Daoy (cell line): Measurements from ENCODE around the gene CD226. TPM values are rescaled to one million over a fixed set of nuclear protein-coding genes. Genes with fewer than 3 reads are reported as not detected.
"Not testable (repeated sequence)": the region's sequence is repeated elsewhere in the genome, so short reads cannot be mapped to it uniquely, and the experiment has no call there.

ENCODE experiments used
- DNase-seq: peaks from one replicate; pipeline ENCODE4 v3.0.0-alpha.2; 2015; ENCODE audit warnings: low read depth
- total RNA-seq: library from RNA; depleted of rRNA; stranded (reverse); fragments of >200 nt; shearing (Covaris generic); gene quantifications from 2 replicates; pipeline ENCODE4 v1.2.3, GENCODE V29; 2014

The CD226 gene
- total RNA-seq, 1 experiment from 2014 or later = 0.91 TPM

- no peak for DNase-seq
Observed at GRCh38 chr18:69908838-69909237, 38.8 kb downstream of the CD226 start.

- no peak for DNase-seq
Observed at GRCh38 chr18:69906765-69907164, 40.9 kb downstream of the CD226 start.

- no peak for DNase-seq
Observed at GRCh38 chr18:69900941-69901340, 46.7 kb downstream of the CD226 start.

GRCh38 chr18:69899154-69899923 is 48.3 kb downstream of the CD226 start:
- DNase-seq = not testable (repeated sequence)

- DNase-seq = peak; percentile 4
Observed at GRCh38 chr18:69898241-69898861, 49.3 kb downstream of the CD226 start.

DNA sequence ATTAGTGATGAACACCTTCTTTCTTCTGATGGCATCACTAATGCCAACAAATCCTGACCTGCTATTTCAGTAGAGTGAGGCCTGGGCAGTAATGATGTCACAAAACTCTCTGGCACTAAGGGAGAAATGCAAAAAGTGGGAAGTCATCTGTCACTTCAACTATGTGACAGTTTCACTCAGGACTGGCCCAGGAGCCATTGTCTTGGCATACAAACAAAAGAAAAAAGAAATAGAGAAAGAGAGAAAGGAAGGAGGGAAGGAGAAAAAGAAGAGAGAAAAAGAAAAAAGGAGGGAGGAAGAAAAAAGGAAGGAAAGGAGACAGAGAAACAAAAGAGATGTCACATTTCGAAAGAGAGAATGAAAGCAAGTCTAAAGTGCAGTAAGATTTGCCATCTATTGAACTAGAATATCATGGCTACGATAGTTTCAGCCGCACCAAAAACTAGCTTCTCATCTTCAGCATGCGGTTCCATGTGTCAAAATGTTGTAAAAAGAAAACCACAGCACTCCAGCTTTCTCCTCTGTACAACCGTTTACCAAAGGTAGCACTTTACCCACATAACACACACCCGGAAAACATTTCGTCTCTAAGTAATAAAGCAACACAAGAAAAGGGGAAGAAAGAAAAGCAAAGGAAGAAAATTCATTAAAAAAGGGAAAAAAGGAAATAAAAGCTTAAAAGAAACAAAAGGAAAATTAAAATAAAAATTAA is 50.1 kb downstream of the CD226 start:
- DNase-seq = no peak

GRCh38 chr18:69895066-69896047 is 52.3 kb downstream of the CD226 start:
- DNase-seq = no peak

DNA sequence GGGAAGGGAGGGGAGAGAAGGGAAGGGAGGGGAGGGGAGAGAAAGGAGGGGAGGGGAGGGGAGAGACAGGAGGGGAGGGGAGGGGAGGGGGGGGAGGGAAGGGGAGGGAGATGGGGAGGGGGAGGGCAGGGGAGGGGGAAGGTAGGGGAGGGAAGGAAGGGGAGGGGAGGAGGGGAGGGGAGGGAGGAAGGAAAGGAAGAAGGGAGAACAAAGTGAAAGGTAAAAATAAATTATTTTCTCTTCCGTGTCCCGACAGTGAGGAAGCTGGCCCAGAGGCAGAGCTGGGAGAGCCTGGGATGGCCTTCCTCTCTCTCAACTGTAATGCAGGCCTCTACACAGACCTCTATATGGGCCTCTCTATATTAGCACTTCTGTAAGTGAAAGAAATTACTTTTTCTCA is 53.2 kb downstream of the CD226 start:
- no peak for DNase-seq

DNA sequence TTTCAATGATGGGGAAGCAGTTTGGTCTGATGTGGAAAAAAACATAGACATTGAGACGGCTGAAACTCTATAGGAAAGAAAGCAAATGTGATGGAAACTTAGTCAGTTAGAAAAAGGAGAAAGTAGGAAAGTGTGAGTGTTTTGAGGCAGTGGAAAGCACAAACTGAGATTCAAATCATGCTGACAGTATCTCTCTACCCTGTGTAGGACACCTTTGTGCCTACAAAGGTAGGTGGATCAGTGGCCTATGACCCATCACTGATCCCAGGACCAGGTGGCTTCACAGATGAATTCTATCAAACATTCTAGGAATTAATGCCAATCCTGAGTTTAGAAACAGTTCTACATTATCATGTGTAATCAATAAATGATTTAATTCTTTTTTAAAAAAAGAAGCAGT is 57.1 kb downstream of the CD226 start:
- no peak for DNase-seq

DNA sequence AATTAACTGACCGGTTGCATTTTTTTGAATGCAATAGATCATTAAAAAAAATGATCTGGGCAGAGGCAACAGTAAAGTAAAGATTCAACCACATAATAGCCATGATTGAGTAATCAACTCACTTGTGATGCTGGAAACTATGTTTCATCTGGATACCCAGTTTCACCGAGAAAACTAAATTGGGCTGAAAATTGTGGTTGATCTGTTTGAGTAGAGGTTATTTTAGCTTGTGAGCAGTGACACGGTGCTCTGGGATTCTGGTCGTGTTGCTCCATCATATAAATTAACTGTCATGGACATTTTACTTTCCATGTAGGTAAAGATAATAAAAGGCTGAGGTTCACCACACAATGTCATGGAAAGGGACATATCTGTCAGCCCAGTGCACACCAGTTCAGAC is 58.7 kb downstream of the CD226 start:
- DNase-seq = no peak

DNA sequence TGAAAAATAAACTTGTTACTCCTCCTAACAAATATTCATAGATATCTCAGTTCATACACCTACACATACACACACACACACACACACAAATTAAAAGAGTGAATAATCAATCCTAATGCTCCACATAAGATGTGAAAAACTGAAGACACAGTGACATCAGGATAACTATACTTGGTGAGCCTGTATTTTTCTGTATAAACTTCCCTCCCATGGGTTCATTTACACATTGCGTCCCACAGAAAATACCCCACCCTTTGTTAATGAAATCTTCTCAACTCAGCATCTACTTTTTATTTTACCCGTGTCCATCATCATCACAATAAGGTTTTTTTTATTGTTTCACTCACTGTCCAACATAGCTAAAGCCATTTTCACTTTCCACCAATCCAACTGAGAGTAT is 60.4 kb downstream of the CD226 start:
- no peak for DNase-seq

DNA sequence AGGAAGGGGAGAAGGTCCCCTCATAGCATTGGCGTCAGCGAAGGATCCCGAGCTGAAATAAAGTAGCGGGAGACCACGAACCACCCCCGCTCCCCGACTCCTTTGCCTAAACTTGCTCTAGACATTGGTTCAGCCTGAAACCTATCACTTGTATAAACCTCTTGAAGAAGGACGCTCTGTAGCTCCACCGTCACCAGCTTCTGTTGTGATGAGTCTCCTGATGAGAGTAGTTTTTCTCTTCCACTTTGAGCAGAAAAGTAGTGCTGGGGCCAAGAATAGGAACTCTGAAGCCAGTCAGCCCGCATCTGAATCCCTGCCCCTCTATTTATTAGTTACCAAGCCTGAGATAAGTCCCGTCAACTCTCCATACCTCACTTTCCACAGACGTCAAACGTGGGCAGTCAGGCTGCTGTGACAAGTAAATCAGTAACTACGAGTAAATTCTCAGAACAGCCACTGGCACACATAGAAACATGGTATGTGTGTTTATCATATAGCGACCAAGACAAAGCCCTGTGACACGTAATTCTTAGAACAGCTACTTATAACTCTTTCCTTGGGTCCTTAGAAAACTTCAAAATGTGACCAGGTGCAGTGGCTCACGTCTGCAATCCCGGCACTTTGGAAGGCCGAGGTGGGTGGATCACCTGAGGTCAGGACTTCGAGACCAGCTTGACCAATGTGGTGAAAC is 61.7 kb downstream of the CD226 start:
- no peak for DNase-seq

GRCh38 chr18:69885355-69885754 is 62.3 kb downstream of the CD226 start:
- DNase-seq = no peak

DNA sequence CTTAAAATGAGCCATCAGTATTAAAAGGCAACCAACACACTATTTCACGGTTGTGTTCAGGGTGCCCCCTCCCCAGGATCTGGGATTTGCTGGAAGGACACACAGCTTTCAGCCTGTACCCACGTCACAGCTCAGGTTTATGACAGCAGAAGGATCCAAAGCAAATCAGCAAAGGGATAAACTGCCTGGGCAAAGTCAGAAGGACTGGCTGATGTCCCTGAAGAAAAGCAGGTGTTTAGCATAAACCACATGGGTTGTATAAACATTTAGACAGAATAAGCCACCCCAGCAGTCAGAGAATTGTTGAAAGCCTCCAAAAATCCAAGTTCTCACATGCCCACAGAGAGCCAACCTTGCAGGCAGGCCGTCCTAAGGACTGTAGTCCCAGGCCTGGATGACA is 63.9 kb downstream of the CD226 start:
- DNase-seq = no peak

GRCh38 chr18:69882965-69883668 is 64.6 kb downstream of the CD226 start:
- no peak for DNase-seq

DNA sequence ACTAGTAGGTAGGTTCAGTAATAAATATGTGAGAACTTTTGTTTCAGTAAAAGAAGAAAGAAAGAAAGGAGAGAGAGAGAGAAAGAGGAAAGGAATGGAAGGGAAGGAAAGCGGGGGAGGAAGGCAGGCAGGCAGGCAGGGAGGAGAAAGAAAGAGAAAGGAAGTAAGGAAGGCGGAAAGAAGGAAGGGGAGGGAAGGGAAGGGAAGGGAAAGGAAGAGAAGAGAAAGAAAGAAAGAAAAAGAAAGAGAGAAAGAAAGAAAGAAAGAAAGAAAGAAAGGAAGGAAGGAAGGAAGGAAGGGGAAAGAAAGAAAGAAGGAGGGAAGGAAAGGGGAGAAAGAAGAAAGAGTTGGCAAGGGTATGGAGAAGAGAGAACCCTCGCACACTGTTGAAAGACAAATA is 67.6 kb downstream of the CD226 start:
- DNase-seq = no peak

DNA sequence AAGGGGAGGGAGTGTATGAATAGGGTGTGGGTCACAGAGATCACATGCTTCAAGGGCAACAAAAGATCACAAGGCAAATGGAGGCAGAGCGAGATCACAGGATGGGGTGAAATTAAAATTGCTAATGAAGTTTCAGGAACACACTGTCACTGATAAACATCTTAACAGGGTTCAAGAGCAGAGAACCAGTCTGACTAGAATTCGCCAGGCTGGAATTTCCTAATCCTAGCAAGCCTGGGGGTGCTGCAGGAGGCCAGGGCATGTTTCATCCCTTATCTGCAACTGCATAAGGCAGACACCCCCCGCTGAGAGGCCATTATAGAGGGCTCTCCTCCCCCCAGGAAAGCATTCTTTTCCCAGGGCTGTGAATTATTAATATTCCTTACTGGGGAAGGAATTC is 68.6 kb downstream of the CD226 start:
- peak; percentile 7 for DNase-seq

- DNase-seq = no peak
Observed at GRCh38 chr18:69878213-69878933, 69.3 kb downstream of the CD226 start.

GRCh38 chr18:69876490-69876889 is 71.2 kb downstream of the CD226 start:
- no peak for DNase-seq

GRCh38 chr18:69874058-69874457 is 73.6 kb downstream of the CD226 start:
- peak; percentile 11 for DNase-seq
